HEK293 (cell line): Measurements from ENCODE around the gene GPR158.

Experiments used
- CTCF ChIA-PET: fragments of 350-600 bp; formaldehyde crosslinking; extraction: SDS; loops from one replicate; lab custom pipeline; 2021; ENCODE audit warnings: antibody characterized with exemption; lab: Yijun Ruan, JAX
- POLR2A ChIA-PET: fragments of 300-600 bp; formaldehyde crosslinking; extraction: SDS; loops from one replicate; lab custom pipeline; 2020; ENCODE audit warnings: antibody characterized with exemption, inconsistent platforms; lab: Yijun Ruan, JAX
- H3K27ac ChIP-seq: fragments of 200-500 bp; sonication (Bioruptor generic); 2 replicates; pipeline ENCODE4 v1.5.1; 2014; ENCODE audit warnings: low read depth, low read length, control low read depth, inconsistent platforms; ENCODE audit errors: extremely low read depth
- H3K36me3 ChIP-seq, 2 experiments: fragments of 200-500 bp in 1 of 2; sonication (Bioruptor generic) in 1 of 2; 1 replicate in 1 of 2; 2 replicates in 1 of 2; pipeline ENCODE4 v1.5.1; 2014 to 2017; ENCODE audit warnings: inconsistent platforms in 2 of 2, low read length in 2 of 2; ENCODE audit not compliant: control insufficient read depth in 2 of 2, insufficient read depth in 1 of 2
- H3K4me1 ChIP-seq: fragments of 200-500 bp; sonication (Bioruptor generic); 2 replicates; pipeline ENCODE4 v1.5.1; 2014; ENCODE audit warnings: mild to moderate bottlenecking, low read length, inconsistent platforms; ENCODE audit not compliant: control insufficient read depth, insufficient read depth
- H3K4me3 ChIP-seq: 2 replicates; pipeline ENCODE4 v1.5.1; 2011; ENCODE audit warnings: low read depth, mild to moderate bottlenecking, control low read depth, low read length, moderate library complexity
- H3K9me3 ChIP-seq: fragments of 200-500 bp; sonication (Bioruptor generic); 2 replicates; pipeline ENCODE4 v1.5.1; 2014; ENCODE audit warnings: low read depth, low read length, inconsistent platforms; ENCODE audit not compliant: control insufficient read depth, insufficient read depth
- ATF2 ChIP-seq: fragments of 450-650 bp; formaldehyde crosslinking; IDR thresholded peaks from 2 replicates; pipeline ENCODE4 v1.5.1; 2016; ENCODE audit warnings: missing biosample characterization, missing genetic modification characterization, low read depth
- ELK4 ChIP-seq: IDR thresholded peaks from 2 replicates; pipeline ENCODE4 v1.6.1; 2011; ENCODE audit warnings: mild to moderate bottlenecking, low read depth, low read length, borderline replicate concordance
- FEZF1 ChIP-seq: fragments of 450-650 bp; formaldehyde crosslinking; IDR thresholded peaks from 2 replicates; pipeline ENCODE4 v1.5.1; 2016; ENCODE audit warnings: missing biosample characterization, missing genetic modification characterization
- KLF16 ChIP-seq: fragments of 450-650 bp; formaldehyde crosslinking; IDR thresholded peaks from 2 replicates; pipeline ENCODE4 v1.5.1; 2017; ENCODE audit warnings: missing biosample characterization, missing genetic modification characterization
- KLF7 ChIP-seq: fragments of 450-650 bp; formaldehyde crosslinking; IDR thresholded peaks from 2 replicates; pipeline ENCODE4 v1.5.1; 2016; ENCODE audit warnings: missing biosample characterization, missing genetic modification characterization, borderline replicate concordance
- MEIS1 ChIP-seq: sonication (generic); formaldehyde crosslinking; IDR thresholded peaks from 2 replicates; pipeline ENCODE4 v1.8.1; 2022; ENCODE audit warnings: missing genetic modification reagents, mild to moderate bottlenecking, borderline replicate concordance
- SP7 ChIP-seq: fragments of 450-650 bp; formaldehyde crosslinking; IDR thresholded peaks from 2 replicates; pipeline ENCODE4 v1.5.1; 2016; ENCODE audit warnings: missing biosample characterization, missing genetic modification characterization
- ZBTB48 ChIP-seq: fragments of 450-650 bp; formaldehyde crosslinking; IDR thresholded peaks from 2 replicates; pipeline ENCODE4 v1.5.1; 2016; ENCODE audit warnings: missing biosample characterization, missing genetic modification characterization
- ZFP3 ChIP-seq: fragments of 450-650 bp; formaldehyde crosslinking; IDR thresholded peaks from 2 replicates; pipeline ENCODE4 v1.5.1; 2016; ENCODE audit warnings: low read depth, missing biosample characterization, missing genetic modification characterization
- ZNF148 ChIP-seq: fragments of 450-650 bp; formaldehyde crosslinking; IDR thresholded peaks from 2 replicates; pipeline ENCODE4 v1.5.0; 2017; ENCODE audit warnings: missing biosample characterization, missing genetic modification characterization, borderline replicate concordance
- ZNF19 ChIP-seq: fragments of 450-650 bp; formaldehyde crosslinking; IDR thresholded peaks from 2 replicates; pipeline ENCODE4; 2016; ENCODE audit warnings: missing biosample characterization, missing genetic modification characterization, low read depth
- ZNF23 ChIP-seq: fragments of 450-650 bp; formaldehyde crosslinking; IDR thresholded peaks from 2 replicates; pipeline ENCODE4 v1.5.1; 2016; ENCODE audit warnings: missing biosample characterization, missing genetic modification characterization, borderline replicate concordance
- ZNF394 ChIP-seq: fragments of 450-650 bp; formaldehyde crosslinking; IDR thresholded peaks from 2 replicates; pipeline ENCODE4 v1.5.1; 2016; ENCODE audit warnings: missing biosample characterization, missing genetic modification characterization, mild to moderate bottlenecking, moderate library complexity, borderline replicate concordance
- ZNF629 ChIP-seq: fragments of 450-650 bp; formaldehyde crosslinking; IDR thresholded peaks from 2 replicates; pipeline ENCODE4 v1.5.1; 2017; ENCODE audit warnings: missing biosample characterization, missing genetic modification characterization
- ZNF658 ChIP-seq: fragments of 450-650 bp; formaldehyde crosslinking; IDR thresholded peaks from 2 replicates; pipeline ENCODE4; 2016; ENCODE audit warnings: missing biosample characterization, missing genetic modification characterization
- ZNF747 ChIP-seq: fragments of 450-650 bp; formaldehyde crosslinking; IDR thresholded peaks from 2 replicates; pipeline ENCODE4 v1.5.1; 2016; ENCODE audit warnings: missing biosample characterization, missing genetic modification characterization
- ZNF777 ChIP-seq: fragments of 450-650 bp; formaldehyde crosslinking; IDR thresholded peaks from 2 replicates; pipeline ENCODE4 v1.5.1; 2017; ENCODE audit warnings: missing biosample characterization, missing genetic modification characterization, borderline replicate concordance
- ZSCAN18 ChIP-seq: fragments of 450-650 bp; formaldehyde crosslinking; IDR thresholded peaks from 2 replicates; pipeline ENCODE4 v1.5.1; 2016; ENCODE audit warnings: missing biosample characterization, missing genetic modification characterization

The GPR158 gene

GRCh38 chr10:25336330-25336729, 161.5 kb downstream of the GPR158 start:
- Histone ChIP-seq H3K27ac (no peak overlapping the region), H3K4me1 (no peaks in the 10 kb centered on the region), H3K36me3 (no peaks in the 10 kb centered on the region), H3K4me3 (no peak overlapping the region), H3K9me3 (no peaks in the 10 kb centered on the region)
- TF ChIP-seq ATF2 (tag by site-specific recombination) (no peak), ZNF148 (no peak), ZNF658 (tag by site-specific recombination) (no peak)
- ChIA-PET CTCF (no interaction called here), POLR2A (no interaction called here)

- TF ChIP-seq ZNF23 (no peak), ZNF629 (tag by site-specific recombination) (no peak), ZNF747 (tag by site-specific recombination) (no peak), KLF16 (tag by site-specific recombination) (no peak), KLF7 (tag by site-specific recombination) (no peak), ELK4 (no peak), MEIS1 (no peak), ZBTB48 (tag by site-specific recombination) (no peak), ZNF394 (tag by site-specific recombination) (no peak), ZSCAN18 (tag by site-specific recombination) (no peak), SP7 (tag by site-specific recombination) (no peak), ZNF777 (no peak), ZFP3 (tag by site-specific recombination) (no peak), FEZF1 (no peak), ZNF19 (tag by site-specific recombination) (no peak)
- TF ChIP-seq, all 188 proteins: peak for 0
- H3K9me3 ChIP-seq = no peaks in the 10 kb centered on the region
- ChIA-PET CTCF (no interaction called here), POLR2A (no interaction called here)
- no peaks in the 10 kb centered on the region for H3K4me1 ChIP-seq
- no peak overlapping the region for H3K27ac ChIP-seq
- H3K4me3 ChIP-seq = no peak overlapping the region
- no peaks in the 10 kb centered on the region for H3K36me3 ChIP-seq
Observed at GRCh38 chr10:25338271-25338670, 163.5 kb downstream of the GPR158 start.
